SK-N-SH (cell line): Measurements from ENCODE around the gene ABCC10.

Source experiments
- CHD2 ChIP-seq: fragments of 150-350 bp; IDR thresholded peaks from 2 replicates; pipeline ENCODE4 v1.6.1; 2018; ENCODE audit warnings: low read length; ENCODE audit not compliant: partially characterized antibody
- CTCF ChIP-seq: fragments of 200-600 bp; sonication (generic); IDR thresholded peaks from 2 replicates; pipeline ENCODE4 v1.6.1; 2017; ENCODE audit warnings: antibody characterized with exemption, mild to moderate bottlenecking, moderate library complexity
- EZH2phosphoT487 ChIP-seq: fragments of 200-600 bp; sonication (generic); IDR thresholded peaks from 2 replicates; pipeline ENCODE4 v1.6.1; 2017; ENCODE audit warnings: low read depth, mixed run types, mild to moderate bottlenecking, antibody characterized with exemption, moderate library complexity, borderline replicate concordance
- GATA2 ChIP-seq: sonication (generic); formaldehyde crosslinking; IDR thresholded peaks from 2 replicates; pipeline ENCODE4 v1.5.0; 2020; ENCODE audit warnings: mild to moderate bottlenecking, missing genetic modification reagents
- IRF3 ChIP-seq: fragments of 150-350 bp; IDR thresholded peaks from 2 replicates; pipeline ENCODE4 v1.6.1; 2016; ENCODE audit warnings: mild to moderate bottlenecking, low read depth, low read length
- NRF1 ChIP-seq: IDR thresholded peaks from 2 replicates; pipeline ENCODE4 v1.6.1; 2012; ENCODE audit warnings: low read depth, mild to moderate bottlenecking, low read length
- POLR2AphosphoS5 ChIP-seq: IDR thresholded peaks from 2 replicates; pipeline ENCODE4 v1.6.1; 2012; ENCODE audit warnings: low read depth, low read length
- RAD21 ChIP-seq: IDR thresholded peaks from 2 replicates; pipeline ENCODE4 v1.6.1; 2012; ENCODE audit warnings: mild to moderate bottlenecking, low read length
- REST ChIP-seq: IDR thresholded peaks from 2 replicates; pipeline ENCODE4 v1.6.1; 2012; ENCODE audit warnings: mild to moderate bottlenecking, low read depth, low read length, moderate library complexity
- RFX5 ChIP-seq: IDR thresholded peaks from 2 replicates; pipeline ENCODE4 v1.6.1; 2012; ENCODE audit warnings: mild to moderate bottlenecking, improper control_type of control experiment, low read length
- USF1 ChIP-seq: IDR thresholded peaks from 2 replicates; pipeline ENCODE4 v1.4.0; 2012; ENCODE audit warnings: low read depth, borderline replicate concordance
- USF2 ChIP-seq: fragments of 150-350 bp; IDR thresholded peaks from 2 replicates; pipeline ENCODE4 v1.6.1; 2017; ENCODE audit warnings: antibody characterized with exemption, low read length, low read depth, borderline replicate concordance
- YY1 ChIP-seq: IDR thresholded peaks from 2 replicates; pipeline ENCODE4 v1.4.0; 2012; ENCODE audit warnings: low read depth, mild to moderate bottlenecking

- TF ChIP-seq REST = no peak
- TF ChIP-seq EZH2phosphoT487 = no peak
- TF ChIP-seq USF1 = no peak
- no peak for TF ChIP-seq RAD21
- TF ChIP-seq CTCF = no peak
- TF ChIP-seq IRF3 = no peak
- TF ChIP-seq YY1 = no peak
- no peak for TF ChIP-seq POLR2AphosphoS5
- TF ChIP-seq NRF1 = no peak
- TF ChIP-seq GATA2 = no peak
- TF ChIP-seq RFX5 = no peak
- no peak for TF ChIP-seq CHD2
- no peak for TF ChIP-seq USF2
Measured at GRCh38 chr6:43413002-43413401, 14.3 kb upstream of the ABCC10 start.
